GM21786 (cell line): ENCODE measurements around the gene MAGEA9.
A peak's percentile ranks its signal among the peaks of the same experiment; 100 is the strongest.
"Not testable (repeated sequence)": the region's sequence is repeated elsewhere in the genome, so short reads cannot be mapped to it uniquely, and the experiment has no call there.

Experiments
- ATAC-seq: cut with Tn5 transposase; IDR thresholded peaks from one replicate; pipeline ENCODE4 v1.9.1; 2021; ENCODE audit not compliant: unreplicated experiment

MAGEA9 gene

DNA sequence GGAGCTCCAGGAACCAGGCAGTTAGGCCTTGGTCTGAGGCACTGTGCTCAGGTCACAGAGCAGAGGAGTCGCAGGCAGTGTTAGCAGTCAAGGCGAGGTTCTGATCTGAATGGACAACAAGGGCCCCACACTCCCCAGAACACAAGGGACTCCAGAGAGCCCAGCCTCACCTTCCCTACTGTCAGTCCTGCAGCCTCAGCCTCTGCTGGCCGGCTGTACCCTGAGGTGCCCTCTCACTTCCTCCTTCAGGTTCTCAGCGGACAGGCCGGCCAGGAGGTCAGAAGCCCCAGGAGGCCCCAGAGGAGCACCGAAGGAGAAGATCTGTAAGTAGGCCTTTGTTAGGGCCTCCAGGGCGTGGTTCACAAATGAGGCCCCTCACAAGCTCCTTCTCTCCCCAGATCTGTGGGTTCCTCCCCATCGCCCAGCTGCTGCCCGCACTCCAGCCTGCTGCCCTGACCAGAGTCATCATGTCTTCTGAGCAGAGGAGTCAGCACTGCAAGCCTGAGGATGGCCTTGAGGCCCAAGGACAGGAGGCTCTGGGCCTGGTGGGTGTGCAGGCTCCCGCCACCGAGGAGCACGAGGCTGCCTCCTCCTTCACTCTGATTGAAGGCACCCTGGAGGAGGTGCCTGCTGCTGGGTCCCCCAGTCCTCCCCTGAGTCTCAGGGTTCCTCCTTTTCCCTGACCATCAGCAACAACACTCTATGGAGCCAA is 26.2 kb downstream of the MAGEA9 start:
- peak; percentile 72 for ATAC-seq

GRCh38 chrX:149818652-149819051 is 36.9 kb downstream of the MAGEA9 start:
- no peak for ATAC-seq

- ATAC-seq = no peak
Measured at GRCh38 chrX:149819371-149819770, 37.6 kb downstream of the MAGEA9 start.

DNA sequence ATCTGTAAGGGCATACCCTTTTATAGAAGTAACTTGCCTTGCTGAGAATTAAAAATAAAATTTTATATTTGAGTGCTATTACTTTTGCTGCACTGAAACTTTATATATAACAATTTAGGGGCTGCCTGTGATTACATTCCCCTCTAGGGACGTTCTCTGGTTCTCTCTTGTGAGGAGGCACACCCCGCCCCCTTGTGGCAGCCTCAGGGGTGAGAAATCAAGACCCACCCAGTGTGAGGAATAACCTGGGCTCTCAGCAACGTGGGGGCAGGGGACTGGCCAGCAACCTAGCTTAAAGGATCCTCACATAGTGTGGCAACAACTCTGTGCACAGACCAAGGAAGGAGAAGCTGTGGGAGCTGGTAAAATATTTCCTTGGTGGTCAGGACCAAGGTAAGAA is 43.7 kb downstream of the MAGEA9 start:
- no peak for ATAC-seq

GRCh38 chrX:149827254-149827653 is 45.5 kb downstream of the MAGEA9 start:
- ATAC-seq = no peak

- peak; percentile 51 for ATAC-seq
Measured at GRCh38 chrX:149829751-149830191, 48.0 kb downstream of the MAGEA9 start.

- ATAC-seq = peak; percentile 52
Measured at GRCh38 chrX:149830192-149830873, 48.6 kb downstream of the MAGEA9 start.

- ATAC-seq = no peak
Measured at GRCh38 chrX:149831473-149831872, 49.7 kb downstream of the MAGEA9 start.

DNA sequence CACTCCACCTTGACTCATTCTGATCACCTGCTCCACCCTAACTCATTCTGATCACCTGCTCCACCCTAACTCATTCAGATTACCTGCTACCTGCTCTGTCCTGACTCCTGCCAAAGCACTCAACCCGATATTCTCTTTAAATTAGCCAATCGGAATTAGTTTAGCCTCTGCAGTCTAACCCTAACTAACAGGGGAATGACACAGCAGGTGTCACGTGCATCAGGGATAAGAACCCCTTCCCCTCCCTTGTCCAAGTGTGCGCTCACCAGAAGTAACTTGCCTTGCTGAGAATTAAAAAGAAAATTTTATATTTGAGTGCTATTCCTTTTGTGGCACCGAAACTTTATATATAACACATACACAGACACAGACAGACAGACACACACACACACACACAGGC is 55.0 kb downstream of the MAGEA9 start:
- ATAC-seq = not testable (repeated sequence)

DNA sequence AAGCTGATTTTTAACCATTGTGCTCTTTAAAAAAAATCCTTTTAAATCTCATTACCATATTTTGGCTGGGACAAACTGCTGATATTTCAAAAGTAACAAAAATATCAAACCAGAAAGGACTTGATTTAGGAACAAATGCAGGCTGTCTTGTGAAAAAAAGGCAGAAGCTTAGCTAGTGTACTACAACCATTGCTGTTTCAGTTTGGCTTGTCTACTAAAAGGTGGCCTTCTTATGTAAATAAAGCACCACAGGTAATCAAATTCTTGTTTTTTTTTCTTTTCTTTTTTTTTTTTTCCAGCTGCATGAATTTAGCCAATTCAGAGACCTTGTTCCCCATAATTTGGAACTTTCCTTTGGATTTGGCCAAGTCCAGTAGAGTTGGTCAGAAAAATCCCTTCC is 55.4 kb downstream of the MAGEA9 start:
- ATAC-seq = no peak
